ENCODE results near the gene MRPL20. TPM values are rescaled to one million over a fixed set of nuclear protein-coding genes. Genes with fewer than 3 reads are reported as not detected.

MRPL20 gene
- total RNA-seq, 2 donors from 2014 or later, result 69.7 to 75.0 TPM

- peak; percentile 93 for DNase-seq (ENCODE audit: low spot score)
- intact Hi-C loops (cut with DNase I), result no loop called here
These were observed 48.4 kb downstream of the MRPL20 start, which contains the start of gene MXRA8 for GRCh38 chr1:1358433-1359271. Gene MXRA8, minus strand, starts transcription at chr1:1358555. Its CDS starts 51 bp downstream, at chr1:1358504.

DNA sequence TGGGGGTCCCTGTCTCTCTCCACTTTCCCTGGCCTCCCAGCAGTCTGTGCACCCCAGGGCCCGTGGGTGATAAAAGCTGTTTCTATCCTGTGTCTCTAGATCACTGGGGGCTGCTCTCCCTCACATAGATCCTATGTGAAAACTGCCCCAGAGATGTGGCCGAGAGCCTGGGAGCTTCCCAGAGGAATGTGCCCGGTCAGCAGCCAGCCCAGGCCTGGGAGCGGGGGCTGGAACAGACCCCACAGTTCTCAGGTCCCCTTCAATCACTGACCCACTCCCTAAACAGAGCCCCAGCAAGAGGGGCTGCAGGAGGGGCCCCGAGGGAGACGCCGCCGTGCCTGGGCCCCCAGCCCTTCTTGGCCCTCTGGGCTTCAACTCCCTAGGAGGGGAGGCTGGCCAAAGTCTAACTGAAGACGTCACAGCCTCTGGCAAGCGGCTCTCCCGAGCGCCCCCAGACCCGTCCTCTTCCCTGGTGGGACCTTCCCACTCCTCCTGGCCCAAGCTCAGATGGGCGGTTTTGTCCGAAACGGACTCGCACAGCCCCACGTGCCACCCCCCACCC, 49.1 kb downstream of the MRPL20 start:
- intact Hi-C loops (cut with DNase I), result no loop called here
- no peak for DNase-seq (ENCODE audit: low spot score)

- no peak for DNase-seq (ENCODE audit: low spot score)
- intact Hi-C loops (cut with DNase I), result no loop called here
These were observed 50.2 kb downstream of the MRPL20 start for GRCh38 chr1:1356796-1357401.

- no peak for DNase-seq (ENCODE audit: low spot score)
- intact Hi-C loops (cut with DNase I), result no loop called here
These were observed 50.8 kb downstream of the MRPL20 start for GRCh38 chr1:1356166-1356795.

DNA sequence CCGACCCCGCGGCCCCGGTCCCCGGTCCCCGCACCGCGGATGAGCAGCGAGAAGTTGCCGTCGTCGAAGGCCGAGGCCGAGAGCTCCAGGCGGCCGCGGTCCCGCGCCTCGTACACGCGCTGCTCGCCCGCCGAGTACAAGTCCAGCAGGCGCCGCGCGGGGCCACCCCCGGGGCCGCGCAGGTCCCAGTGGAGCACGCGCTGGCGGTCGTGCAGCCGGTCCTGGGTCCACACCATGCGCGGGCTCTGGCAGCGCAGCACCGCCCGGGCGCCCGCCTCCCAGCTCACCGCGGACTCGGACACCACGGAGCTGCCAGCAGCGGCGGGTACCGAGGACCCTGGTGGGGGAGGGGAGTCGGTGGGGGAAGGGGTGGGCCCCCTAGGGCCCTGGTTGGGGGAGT, 51.7 kb downstream of the MRPL20 start:
- intact Hi-C loops (cut with DNase I), result no loop called here
- DNase-seq (ENCODE audit: low spot score), result no peak

DNA sequence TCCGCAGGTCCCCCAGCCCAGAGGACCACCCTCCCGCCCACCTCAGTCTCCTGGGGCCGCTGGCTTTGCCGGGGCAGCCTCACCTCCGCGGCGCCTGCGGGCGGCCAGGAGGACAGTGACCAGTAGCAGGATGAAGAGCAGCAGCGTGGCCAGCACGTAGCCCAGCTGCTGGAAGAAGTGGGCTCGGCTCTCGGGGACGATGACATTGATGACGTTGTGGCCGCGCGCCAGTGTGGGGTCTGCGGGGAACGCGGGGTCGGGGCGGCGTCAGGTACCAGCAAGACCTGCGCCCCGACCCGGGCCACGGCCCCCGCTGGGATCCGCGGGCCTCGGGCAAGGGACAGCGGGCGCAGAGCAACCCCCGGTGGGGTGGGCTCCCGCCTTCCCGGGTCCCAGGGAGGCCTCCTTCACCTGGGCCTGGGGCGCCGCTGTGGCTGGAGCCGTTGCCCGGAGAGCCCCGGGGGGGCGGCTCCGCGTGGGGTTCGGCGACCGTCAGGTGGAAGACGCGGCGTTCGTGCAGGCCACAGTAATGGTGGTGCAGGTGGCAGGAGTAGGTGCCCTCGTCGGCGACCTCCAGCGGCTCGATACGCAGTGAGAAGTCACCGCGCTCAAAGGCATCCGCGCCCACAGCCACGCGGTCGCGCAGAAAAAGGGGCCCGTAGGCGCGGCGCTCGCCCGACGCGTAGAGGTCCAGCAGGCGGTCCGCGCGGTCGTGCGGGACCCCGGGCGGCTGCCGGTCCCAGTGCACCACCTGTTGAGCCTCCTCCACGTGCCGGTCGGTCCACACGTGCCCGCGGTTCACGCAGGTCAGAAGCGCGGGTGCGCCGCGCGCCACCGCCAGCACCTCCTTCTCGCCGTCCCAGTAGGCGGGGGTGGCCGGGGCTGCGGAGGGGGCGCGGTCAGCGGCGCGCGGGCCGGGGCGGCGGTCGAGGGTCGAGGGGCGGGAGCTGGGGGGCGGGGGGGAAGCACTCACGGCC, 52.5 kb downstream of the MRPL20 start:
- intact Hi-C loops (cut with DNase I), result no loop called here
- DNase-seq (ENCODE audit: low spot score), result no peak

- intact Hi-C loops (cut with DNase I), result no loop called here
- DNase-seq (ENCODE audit: low spot score), result no peak
These were observed 53.5 kb downstream of the MRPL20 start for GRCh38 chr1:1353389-1354151.

DNA sequence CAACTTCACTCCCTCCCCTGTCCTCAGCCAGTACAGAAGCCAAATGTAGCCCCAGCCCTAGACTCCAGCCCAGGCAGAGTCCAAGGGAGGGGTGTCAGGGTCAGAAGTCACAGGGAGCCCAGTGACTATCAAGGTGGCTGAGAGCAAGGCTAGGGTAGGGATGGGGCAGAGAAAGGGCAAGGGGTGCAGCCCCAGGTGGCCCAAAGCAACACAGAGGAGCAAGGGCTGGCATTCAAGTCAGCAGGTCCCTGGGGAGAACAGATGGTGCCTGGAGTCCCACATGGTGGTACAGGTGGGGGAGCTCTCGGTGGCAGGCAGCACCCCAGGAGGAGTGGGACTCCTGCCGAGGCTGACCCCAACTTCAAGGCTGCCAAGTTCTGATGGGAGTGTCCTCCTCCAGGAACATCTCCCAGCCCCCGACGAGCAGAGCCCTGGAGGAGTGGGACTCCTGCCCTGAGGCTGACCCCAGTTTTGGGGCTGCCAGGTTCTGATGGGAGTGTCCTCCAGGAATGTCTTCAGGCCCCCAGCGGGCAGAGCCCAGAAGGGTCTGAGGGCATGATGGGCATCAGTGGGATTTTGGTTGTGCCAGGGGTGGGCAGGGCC, 54.2 kb downstream of the MRPL20 start:
- no peak for DNase-seq (ENCODE audit: low spot score)
- intact Hi-C loops (cut with DNase I), result no loop called here

Other genes starting within 250 kb of the MRPL20 start
- gene TTLL10, start 233.4 kb downstream of the MRPL20 start, total RNA-seq, result under 1 TPM in 1 of 2 donors, not detected in 1; 0.19 TPM
- gene TNFRSF18, start 200.7 kb downstream of the MRPL20 start, total RNA-seq, result under 1 TPM; 0.33 to 0.93 TPM
- 1 to 10 TPM; 2.0 to 2.8 TPM for gene TNFRSF4, start 193.1 kb downstream of the MRPL20 start, total RNA-seq
- 100 to 1,000 TPM; 121 to 151 TPM for gene SDF4, start 175.3 kb downstream of the MRPL20 start, total RNA-seq
- gene B3GALT6, start 175.1 kb downstream of the MRPL20 start, total RNA-seq, result 10 to 100 TPM in 1 of 2 donors, 1 to 10 TPM in 1; 9.9 to 10.3 TPM
- gene C1QTNF12, start 160.6 kb downstream of the MRPL20 start, total RNA-seq, result 1 to 10 TPM; 1.9 to 4.1 TPM
- gene UBE2J2, start 133.4 kb downstream of the MRPL20 start, total RNA-seq, result 10 to 100 TPM; 29.0 to 32.0 TPM
- gene SCNN1D, start 126.9 kb downstream of the MRPL20 start, total RNA-seq, result 1 to 10 TPM; 1.8 to 6.1 TPM
- gene ACAP3, start 99.4 kb downstream of the MRPL20 start, total RNA-seq, result 10 to 100 TPM; 40.9 to 50.9 TPM
- 10 to 100 TPM in 1 of 2 donors, 1 to 10 TPM in 1; 8.3 to 10.5 TPM for gene PUSL1, start 98.7 kb downstream of the MRPL20 start, total RNA-seq
- gene INTS11, start 82.6 kb downstream of the MRPL20 start, total RNA-seq, result 10 to 100 TPM; 61.8 to 65.6 TPM
- gene CPTP, start 82.5 kb downstream of the MRPL20 start, total RNA-seq, result 10 to 100 TPM; 11.6 to 14.1 TPM
- gene TAS1R3, start 76.0 kb downstream of the MRPL20 start, total RNA-seq, result under 1 TPM in 1 of 2 donors, not detected in 1; 0.09 TPM
- 10 to 100 TPM; 45.9 to 61.9 TPM for gene DVL1, start 57.9 kb downstream of the MRPL20 start, total RNA-seq
- 100 to 1,000 TPM; 104 to 174 TPM for gene MXRA8, start 48.7 kb downstream of the MRPL20 start, total RNA-seq
- gene AURKAIP1, start 32.1 kb downstream of the MRPL20 start, total RNA-seq, result 10 to 100 TPM; 70.9 to 78.8 TPM
- gene CCNL2, start 8.0 kb downstream of the MRPL20 start, total RNA-seq, result 100 to 1,000 TPM; 102 to 109 TPM
- 1 to 10 TPM; 2.4 to 7.4 TPM for gene ANKRD65, start 14.0 kb upstream of the MRPL20 start, total RNA-seq
- gene VWA1, start 28.4 kb upstream of the MRPL20 start, total RNA-seq, result 10 to 100 TPM; 59.8 to 67.7 TPM
- gene ATAD3C, start 42.4 kb upstream of the MRPL20 start, total RNA-seq, result under 1 TPM; 0.14 to 0.83 TPM
- gene ATAD3B, start 64.5 kb upstream of the MRPL20 start, total RNA-seq, result 10 to 100 TPM in 1 of 2 donors, 1 to 10 TPM in 1; 8.5 to 13.1 TPM
- gene ATAD3A, start 104.9 kb upstream of the MRPL20 start, total RNA-seq, result 10 to 100 TPM; 12.2 to 14.2 TPM
- 1 to 10 TPM; 3.9 to 7.8 TPM for gene TMEM240, start 133.3 kb upstream of the MRPL20 start, total RNA-seq
- 10 to 100 TPM; 60.7 to 66.0 TPM for gene SSU72, start 167.6 kb upstream of the MRPL20 start, total RNA-seq
- 1 to 10 TPM; 1.2 to 3.6 TPM for gene FNDC10, start 192.8 kb upstream of the MRPL20 start, total RNA-seq
- 10 to 100 TPM; 29.4 to 35.9 TPM for gene MIB2, start 208.2 kb upstream of the MRPL20 start, total RNA-seq
- 10 to 100 TPM; 36.1 to 78.5 TPM for gene MMP23B, start 224.9 kb upstream of the MRPL20 start, total RNA-seq

Measured in posterior vena cava (tissue), 2 donors.